Mesenchymal stem cell (in vitro differentiated cells and primary cell): ENCODE results near the gene CCDC102A.

Experiments
- DNase-seq: peaks from one replicate; pipeline ENCODE4 v3.0.0-alpha.2; 2013
- H2AFZ ChIP-seq: one replicate; pipeline ENCODE4 v1.6.1; 2013; ENCODE audit warnings: low read depth, mild to moderate bottlenecking, control low read depth, inconsistent platforms, low read length, moderate library complexity
- H2AK5ac ChIP-seq: 2 replicates; pipeline ENCODE4 v1.6.1; 2013; ENCODE audit warnings: low read length, moderate library complexity, mild to moderate bottlenecking, inconsistent platforms; ENCODE audit not compliant: severe bottlenecking
- H2BK120ac ChIP-seq: one replicate; pipeline ENCODE4 v1.6.1; 2013; ENCODE audit warnings: low read depth, mild to moderate bottlenecking, inconsistent platforms, low read length, moderate library complexity
- H2BK12ac ChIP-seq, 2 experiments: one replicate each; pipeline ENCODE4 v1.6.1; 2013; ENCODE audit warnings: inconsistent platforms in 2 of 2, low read length in 2 of 2, mild to moderate bottlenecking in 2 of 2, moderate library complexity in 2 of 2, control low read depth in 1 of 2
- H2BK15ac ChIP-seq: one replicate; pipeline ENCODE4 v1.6.1; 2013; ENCODE audit warnings: mild to moderate bottlenecking, low read depth, inconsistent platforms; ENCODE audit not compliant: poor library complexity, severe bottlenecking
- H2BK5ac ChIP-seq: 2 replicates; pipeline ENCODE4 v1.6.1; 2013; ENCODE audit warnings: low read depth, mild to moderate bottlenecking, low read length, control low read depth, inconsistent platforms; ENCODE audit not compliant: poor library complexity, severe bottlenecking
- H3K14ac ChIP-seq, 2 experiments: one replicate each; pipeline ENCODE4 v1.6.1; 2013; ENCODE audit warnings: inconsistent platforms in 2 of 2, low read length in 2 of 2, control low read depth in 1 of 2, mild to moderate bottlenecking in 1 of 2, moderate library complexity in 1 of 2
- H3K18ac ChIP-seq, 2 experiments: one replicate each; pipeline ENCODE4 v1.6.1; 2013; ENCODE audit warnings: inconsistent platforms in 2 of 2, low read length in 2 of 2, control low read depth in 1 of 2, low read depth in 1 of 2, mild to moderate bottlenecking in 1 of 2
- H3K23ac ChIP-seq, 2 experiments: one replicate each; pipeline ENCODE4 v1.6.1; 2013; ENCODE audit warnings: inconsistent platforms in 2 of 2, low read length in 2 of 2, mild to moderate bottlenecking in 2 of 2, moderate library complexity in 2 of 2, control low read depth in 1 of 2
- H3K27ac ChIP-seq: 2 replicates; pipeline ENCODE4 v1.5.1; 2013; ENCODE audit warnings: mild to moderate bottlenecking, moderate library complexity, low read length, control low read depth, inconsistent platforms; ENCODE audit not compliant: poor library complexity, severe bottlenecking
- H3K27me3 ChIP-seq, 2 experiments: 2 replicates each; pipeline versions ENCODE4 v1.6.1 to v1.7.0; 2013; ENCODE audit warnings: low read length in 2 of 2, mild to moderate bottlenecking in 2 of 2, moderate library complexity in 2 of 2, control low read depth in 1 of 2, inconsistent platforms in 1 of 2; ENCODE audit not compliant: control insufficient read depth in 1 of 2, insufficient read depth in 1 of 2
- H3K36me3 ChIP-seq, 2 experiments: 2 replicates each; pipeline versions ENCODE4 v1.6.1 to v1.7.0; 2013; ENCODE audit warnings: low read length in 2 of 2, control low read depth in 1 of 2, inconsistent platforms in 1 of 2, low read depth in 1 of 2, mild to moderate bottlenecking in 1 of 2; ENCODE audit not compliant: insufficient read depth in 2 of 2, control insufficient read depth in 1 of 2
- H3K4ac ChIP-seq, 2 experiments: one replicate each; pipeline ENCODE4 v1.6.1; 2013; ENCODE audit warnings: inconsistent platforms in 2 of 2, low read length in 2 of 2, mild to moderate bottlenecking in 2 of 2, moderate library complexity in 2 of 2, control low read depth in 1 of 2, low read depth in 1 of 2
- H3K4me1 ChIP-seq: 2 replicates; pipeline ENCODE4 v1.6.1; 2013; ENCODE audit warnings: low read depth, low read length, control low read depth; ENCODE audit not compliant: control insufficient read depth, insufficient read depth
- H3K4me2 ChIP-seq: 2 replicates; pipeline ENCODE4 v1.6.1; 2013; ENCODE audit warnings: low read length, mild to moderate bottlenecking, inconsistent platforms; ENCODE audit not compliant: poor library complexity, severe bottlenecking
- H3K4me3 ChIP-seq, 2 experiments: 2 replicates each; pipeline versions ENCODE4 v1.5.1 to v1.7.0; 2013; ENCODE audit warnings: low read length in 2 of 2, mild to moderate bottlenecking in 2 of 2, control low read depth in 1 of 2, low read depth in 1 of 2; ENCODE audit not compliant: insufficient read depth in 1 of 2
- H3K79me1 ChIP-seq: replicated peaks from 2 replicates; pipeline ENCODE4 v1.6.1; 2013; ENCODE audit warnings: mild to moderate bottlenecking, control low read depth, low read length, inconsistent platforms; ENCODE audit not compliant: poor library complexity, severe bottlenecking
- H3K9ac ChIP-seq: 2 replicates; pipeline ENCODE4 v1.7.0; 2013; ENCODE audit warnings: mild to moderate bottlenecking, low read length, moderate library complexity
- H3K9me3 ChIP-seq: 2 replicates; pipeline ENCODE4 v1.7.0; 2013; ENCODE audit warnings: mild to moderate bottlenecking, low read length; ENCODE audit not compliant: control insufficient read depth
- H4K8ac ChIP-seq: one replicate; pipeline ENCODE4 v1.6.1; 2013; ENCODE audit warnings: inconsistent platforms, mild to moderate bottlenecking, low read length, moderate library complexity
- H4K91ac ChIP-seq: one replicate; pipeline ENCODE4 v1.6.1; 2013; ENCODE audit warnings: mild to moderate bottlenecking, low read length, inconsistent platforms
- WGBS: methylation state at CpG from one replicate; pipeline ENCODE4 v1.1.7; 2013; ENCODE audit warnings: mixed read lengths; 5-methylcytosine and 5-hydroxymethylcytosine counted together

CCDC102A gene

GRCh38 chr16:57471852-57472664, 64.3 kb downstream of the CCDC102A start:
- no peak overlapping the region for H2BK120ac ChIP-seq
- H4K8ac ChIP-seq, result no peak overlapping the region
- WGBS, result 38% methylated on average over 10 of the region's 10 CpGs
- H3K36me3 ChIP-seq, result peaks cover 67 to 80% of the 10 kb centered on the region in 2 experiments
- H2BK12ac ChIP-seq, result peak overlapping the region in 1 of 2 experiments; percentile 55
- H2BK5ac ChIP-seq, result no peak overlapping the region
- no peak overlapping the region for H3K23ac ChIP-seq
- H3K4ac ChIP-seq, result no peak overlapping the region
- peak overlapping the region; percentile 27 for H3K9ac ChIP-seq
- peak overlapping the region; percentile 35 for H3K27ac ChIP-seq
- peaks cover 50% of the 10 kb centered on the region for H3K4me1 ChIP-seq
- no peaks in the 10 kb centered on the region for H3K9me3 ChIP-seq
- peak; percentile 53 for DNase-seq
- peaks cover 28% of the 10 kb centered on the region for H3K79me1 ChIP-seq
- peak overlapping the region; percentile 76 for H2BK15ac ChIP-seq
- H2AK5ac ChIP-seq, result no peak overlapping the region
- no peak overlapping the region for H3K14ac ChIP-seq
- H2AFZ ChIP-seq, result no peak overlapping the region
- H3K18ac ChIP-seq, result no peak overlapping the region
- H3K27me3 ChIP-seq, result no peaks in the 10 kb centered on the region
- no peak overlapping the region for H4K91ac ChIP-seq
- no peak overlapping the region for H3K4me3 ChIP-seq
- H3K4me2 ChIP-seq, result no peak overlapping the region

- Histone ChIP-seq H4K91ac (no peak overlapping the region), H3K23ac (no peak overlapping the region)
- WGBS, result 100% methylated on average over 1 of the region's 1 CpG
Measured at GRCh38 chr16:57471209-57471608, 65.2 kb downstream of the CCDC102A start.

GRCh38 chr16:57470711-57471110, 65.7 kb downstream of the CCDC102A start:
- Histone ChIP-seq H3K4me2 (no peak overlapping the region), H3K4me3 (no peak overlapping the region), H3K4me1 (peaks cover 38% of the 10 kb centered on the region), H2BK12ac (no peak overlapping the region), H2BK120ac (no peak overlapping the region), H4K8ac (no peak overlapping the region), H2AK5ac (no peak overlapping the region), H2BK15ac (no peak overlapping the region), H3K27me3 (no peaks in the 10 kb centered on the region), H3K9ac (peak overlapping the region; percentile 21), H3K27ac (peak overlapping the region; percentile 0), H2BK5ac (no peak overlapping the region), H3K23ac (no peak overlapping the region), H4K91ac (no peak overlapping the region), H3K36me3 (peaks cover 65 to 92% of the 10 kb centered on the region in 2 experiments), H3K79me1 (peaks cover 23% of the 10 kb centered on the region), H3K4ac (no peak overlapping the region), H2AFZ (no peak overlapping the region), H3K18ac (no peak overlapping the region), H3K9me3 (no peaks in the 10 kb centered on the region), H3K14ac (no peak overlapping the region)
- DNase-seq, result peak; percentile 48
- WGBS, result 55% methylated on average over 6 of the region's 6 CpGs

More at GRCh38 chr16:57471209-57471608, 65.2 kb downstream of the CCDC102A start:
- H2AFZ ChIP-seq, result no peak overlapping the region
- no peak overlapping the region for H3K18ac ChIP-seq
- H2BK15ac ChIP-seq, result no peak overlapping the region
- peaks cover 62 to 87% of the 10 kb centered on the region in 2 experiments for H3K36me3 ChIP-seq
- no peak overlapping the region for H3K27ac ChIP-seq
- DNase-seq, result no peak
- no peak overlapping the region for H2BK120ac ChIP-seq
- H4K8ac ChIP-seq, result no peak overlapping the region
- H3K4me3 ChIP-seq, result no peak overlapping the region
- no peak overlapping the region for H3K4me2 ChIP-seq
- peaks cover 43% of the 10 kb centered on the region for H3K4me1 ChIP-seq
- no peak overlapping the region for H3K14ac ChIP-seq
- H3K4ac ChIP-seq, result no peak overlapping the region
- H3K27me3 ChIP-seq, result no peaks in the 10 kb centered on the region
- no peak overlapping the region for H2AK5ac ChIP-seq
- no peak overlapping the region for H2BK5ac ChIP-seq
- no peak overlapping the region for H2BK12ac ChIP-seq
- peaks cover 21% of the 10 kb centered on the region for H3K79me1 ChIP-seq
- no peaks in the 10 kb centered on the region for H3K9me3 ChIP-seq
- H3K9ac ChIP-seq, result peak overlapping the region; percentile 21

- H4K8ac ChIP-seq, result no peak overlapping the region
- H3K9ac ChIP-seq, result no peak overlapping the region
- peaks cover 33% of the 10 kb centered on the region for H3K4me1 ChIP-seq
- H3K27me3 ChIP-seq, result no peaks in the 10 kb centered on the region
- H3K4ac ChIP-seq, result no peak overlapping the region
- H2BK5ac ChIP-seq, result no peak overlapping the region
- no peak overlapping the region for H3K23ac ChIP-seq
- no peak overlapping the region for H2BK15ac ChIP-seq
- no peaks in the 10 kb centered on the region for H3K9me3 ChIP-seq
- no peak overlapping the region for H2AFZ ChIP-seq
- H2BK12ac ChIP-seq, result no peak overlapping the region
- no peak overlapping the region for H3K4me3 ChIP-seq
- peaks cover 21% of the 10 kb centered on the region for H3K79me1 ChIP-seq
- H3K36me3 ChIP-seq, result peaks cover 62 to 95% of the 10 kb centered on the region in 2 experiments
- no peak overlapping the region for H2AK5ac ChIP-seq
- no peak overlapping the region for H2BK120ac ChIP-seq
- H3K14ac ChIP-seq, result no peak overlapping the region
- no peak overlapping the region for H4K91ac ChIP-seq
- H3K18ac ChIP-seq, result no peak overlapping the region
- H3K27ac ChIP-seq, result no peak overlapping the region
- 88% methylated on average over 9 of the region's 9 CpGs for WGBS
- DNase-seq, result no peak
- H3K4me2 ChIP-seq, result no peak overlapping the region
Measured at GRCh38 chr16:57469917-57470470, 66.4 kb downstream of the CCDC102A start.
